Liver (tissue), 9 donors: ENCODE results near the gene PRPS1L1. TPM values are rescaled to one million over a fixed set of nuclear protein-coding genes. Genes with fewer than 3 reads are reported as not detected.

ENCODE experiments used
- DNase-seq: peaks from one replicate; pipeline ENCODE4 v3.0.0-alpha.2; 2017; ENCODE audit warnings: low spot score
- H3K27ac ChIP-seq, 2 donors: one replicate each; pipeline ENCODE4 v1.7.0; 2013; ENCODE audit warnings: inconsistent platforms in 2 of 2, low read length in 2 of 2, control low read depth in 1 of 2, low read depth in 1 of 2, mild to moderate bottlenecking in 1 of 2
- H3K27me3 ChIP-seq, 4 donors: one replicate each; pipeline versions ENCODE4 v1.6.1 to v1.7.0; 2013; ENCODE audit warnings: low read length in 3 of 4, inconsistent platforms in 1 of 4, mild to moderate bottlenecking in 1 of 4, moderate library complexity in 1 of 4; ENCODE audit not compliant: control insufficient read depth in 4 of 4, insufficient read depth in 4 of 4
- H3K36me3 ChIP-seq, 4 donors: one replicate each; pipeline versions ENCODE4 v1.6.1 to v1.7.0; 2013; ENCODE audit warnings: low read length in 3 of 4, mild to moderate bottlenecking in 3 of 4, low read depth in 1 of 4, moderate library complexity in 1 of 4; ENCODE audit not compliant: control insufficient read depth in 4 of 4, insufficient read depth in 3 of 4
- H3K4me1 ChIP-seq, 4 donors: one replicate each; pipeline versions ENCODE4 v1.6.1 to v1.7.0; 2013; ENCODE audit warnings: low read length in 3 of 4, mild to moderate bottlenecking in 3 of 4, moderate library complexity in 1 of 4; ENCODE audit not compliant: control insufficient read depth in 4 of 4, insufficient read depth in 4 of 4
- H3K4me3 ChIP-seq, 3 donors: one replicate each; pipeline versions ENCODE4 v1.6.1 to v1.7.0; 2013; ENCODE audit warnings: low read length in 3 of 3, control low read depth in 1 of 3, low read depth in 1 of 3, mild to moderate bottlenecking in 1 of 3
- H3K9ac ChIP-seq, 2 donors: one replicate each; pipeline ENCODE4 v1.7.0; 2013; ENCODE audit warnings: low read length in 2 of 2, mild to moderate bottlenecking in 2 of 2, moderate library complexity in 2 of 2, control low read depth in 1 of 2, low read depth in 1 of 2
- H3K9me3 ChIP-seq, 4 donors: one replicate each; pipeline versions ENCODE4 v1.6.1 to v1.7.0; 2013; ENCODE audit warnings: low read length in 3 of 4; ENCODE audit not compliant: control insufficient read depth in 4 of 4
- ATF3 ChIP-seq: IDR thresholded peaks from 2 replicates; pipeline ENCODE4 v1.6.1; 2016; ENCODE audit warnings: antibody characterized with exemption
- CTCF ChIP-seq: fragments of 150-350 bp; IDR thresholded peaks from 2 replicates; pipeline ENCODE4 v1.5.1; 2017; ENCODE audit warnings: improper control_type of control experiment, low read depth, low read length; ENCODE audit not compliant: missing input control
- EGR1 ChIP-seq, 2 donors: IDR thresholded peaks; 2 replicates each; pipeline ENCODE4 v1.6.1; 2016 to 2018; ENCODE audit warnings: antibody characterized with exemption in 2 of 2, low read depth in 2 of 2
- FOXA1 ChIP-seq: IDR thresholded peaks from 2 replicates; pipeline ENCODE4 v1.6.1; 2016; ENCODE audit warnings: antibody characterized with exemption
- FOXA2 ChIP-seq: IDR thresholded peaks from 2 replicates; pipeline ENCODE4 v1.6.1; 2016; ENCODE audit warnings: antibody characterized with exemption
- GABPA ChIP-seq, 2 donors: IDR thresholded peaks in 1 of 2; conservative IDR thresholded peaks in 1 of 2; 2 replicates each; pipeline ENCODE4 v1.6.1; 2016; ENCODE audit warnings: antibody characterized with exemption in 2 of 2, mild to moderate bottlenecking in 1 of 2, moderate library complexity in 1 of 2
- HNF4A ChIP-seq, 2 donors: conservative IDR thresholded peaks; 2 replicates each; pipeline ENCODE4 v1.6.1; 2016; ENCODE audit warnings: antibody characterized with exemption in 2 of 2, mild to moderate bottlenecking in 2 of 2
- HNF4G ChIP-seq: IDR thresholded peaks from 2 replicates; pipeline ENCODE4 v1.6.1; 2016; ENCODE audit warnings: antibody characterized with exemption
- JUND ChIP-seq, 2 donors: IDR thresholded peaks; 2 replicates each; pipeline ENCODE4 v1.6.1; 2016; ENCODE audit warnings: antibody characterized with exemption in 2 of 2
- MAX ChIP-seq: IDR thresholded peaks from 2 replicates; pipeline ENCODE4 v1.6.1; 2016; ENCODE audit warnings: antibody characterized with exemption
- NR2F2 ChIP-seq: IDR thresholded peaks from 2 replicates; pipeline ENCODE4 v1.6.1; 2016; ENCODE audit warnings: antibody characterized with exemption
- RAD21 ChIP-seq, 2 donors: IDR thresholded peaks; 2 replicates each; pipeline ENCODE4 v1.6.1; 2016; ENCODE audit warnings: antibody characterized with exemption in 2 of 2, mild to moderate bottlenecking in 2 of 2
- REST ChIP-seq: IDR thresholded peaks from 2 replicates; pipeline ENCODE4 v1.6.1; 2016; ENCODE audit warnings: antibody characterized with exemption, mild to moderate bottlenecking
- RXRA ChIP-seq, 2 donors: IDR thresholded peaks; 2 replicates each; pipeline ENCODE4 v1.6.1; 2017 to 2018; ENCODE audit warnings: antibody characterized with exemption in 2 of 2, mild to moderate bottlenecking in 1 of 2
- SP1 ChIP-seq: IDR thresholded peaks from 2 replicates; pipeline ENCODE4 v1.6.1; 2018; ENCODE audit warnings: antibody characterized with exemption, mild to moderate bottlenecking
- TAF1 ChIP-seq: conservative IDR thresholded peaks from 2 replicates; pipeline ENCODE4 v1.6.1; 2016; ENCODE audit warnings: antibody characterized with exemption, mild to moderate bottlenecking
- YY1 ChIP-seq: IDR thresholded peaks from 2 replicates; pipeline ENCODE4 v1.6.1; 2016; ENCODE audit warnings: antibody characterized with exemption, mild to moderate bottlenecking
- ZBTB33 ChIP-seq: IDR thresholded peaks from 2 replicates; pipeline ENCODE4 v1.6.1; 2016; ENCODE audit warnings: antibody characterized with exemption
- WGBS: extraction: QIAGEN DNeasy Blood & Tissue Kit; methylation state at CpG from one replicate; pipeline ENCODE4 v1.1.7; 2013; 5-methylcytosine and 5-hydroxymethylcytosine counted together
- polyA plus RNA-seq, 2 donors: library from polyadenylated mRNA; stranded (reverse) in 1 of 2; unstranded in 1 of 2; fragments of 200-250 nt in 1 of 2; fragments of >200 nt in 1 of 2; fragmentation: Nextera tagmentation in 1 of 2; extraction: Ambion mirVana in 1 of 2; gene quantifications; one replicate each; pipeline versions ENCODE4 v1.2.1 to v1.2.3, GENCODE V29; 2013 to 2015
- total RNA-seq, 2 donors: library from RNA; depleted of rRNA; stranded (reverse); fragments of >200 nt; gene quantifications; one replicate each; pipeline ENCODE4 v1.2.3, GENCODE V29; 2014
- donor health status: healthy.
- donor health status: healthy.
- donor health status: healthy.
- donor health status: healthy.
- donor health status: healthy.

PRPS1L1 gene
- total and polyA plus RNA-seq, 4 donors = not detected

GRCh38 chr7:18030758-18031157, 3.1 kb upstream of the PRPS1L1 start:
- Histone ChIP-seq H3K4me3 (no peak overlapping the region), H3K9me3 (peaks cover 0 to 3% (median 0%) of the 10 kb centered on the region in 4 donors), H3K4me1 (no peaks in the 10 kb centered on the region), H3K9ac (no peak overlapping the region), H3K27me3 (no peaks in the 10 kb centered on the region), H3K36me3 (no peaks in the 10 kb centered on the region), H3K27ac (no peak overlapping the region)
- DNase-seq = no peak
- 38% methylated on average over 1 of the region's 1 CpG for WGBS
- TF ChIP-seq EGR1 (IDR thresholded peaks at IDR 0.05; ENCODE audit: low read depth in 2 of 2) = no peak
- no peak for TF ChIP-seq TAF1
- TF ChIP-seq ATF3 = no peak
- no peak for TF ChIP-seq MAX
- TF ChIP-seq YY1 = no peak
- TF ChIP-seq NR2F2 = no peak
- no peak for TF ChIP-seq JUND (IDR thresholded peaks at IDR 0.05)
- TF ChIP-seq ZBTB33 = no peak
- TF ChIP-seq RAD21 (IDR thresholded peaks at IDR 0.05) = no peak
- no peak for TF ChIP-seq FOXA1
- no peak for TF ChIP-seq CTCF
- TF ChIP-seq HNF4G = no peak
- no peak for TF ChIP-seq SP1
- TF ChIP-seq GABPA (IDR thresholded peaks at IDR 0.05 in 1 of 2, conservative IDR thresholded peaks at IDR 0.05 in 1 of 2) = no peak
- no peak for TF ChIP-seq RXRA (IDR thresholded peaks at IDR 0.05)

GRCh38 chr7:18020138-18020715, 7.4 kb downstream of the PRPS1L1 start:
- no peaks in the 10 kb centered on the region for H3K4me1 ChIP-seq
- H3K36me3 ChIP-seq = no peaks in the 10 kb centered on the region
- H3K4me3 ChIP-seq = no peak overlapping the region
- no peak overlapping the region for H3K9ac ChIP-seq
- DNase-seq = no peak
- TF ChIP-seq SP1 (no peak), RXRA (IDR thresholded peaks at IDR 0.05) (no peak), RAD21 (IDR thresholded peaks at IDR 0.05) (no peak), FOXA2 (no peak), FOXA1 (no peak), YY1 (no peak), HNF4A (conservative IDR thresholded peaks at IDR 0.05) (no peak), ZBTB33 (no peak), REST (no peak), HNF4G (no peak), EGR1 (IDR thresholded peaks at IDR 0.05; ENCODE audit: low read depth in 2 of 2) (no peak), CTCF (no peak), GABPA (IDR thresholded peaks at IDR 0.05 in 1 of 2, conservative IDR thresholded peaks at IDR 0.05 in 1 of 2) (no peak), TAF1 (no peak)
- H3K9me3 ChIP-seq = no peaks in the 10 kb centered on the region
- no peak overlapping the region for H3K27ac ChIP-seq
- no peaks in the 10 kb centered on the region for H3K27me3 ChIP-seq
- 71% methylated on average over 3 of the region's 3 CpGs for WGBS
